ENCODE measurements around the gene KCNAB1.

KCNAB1 gene

DNA sequence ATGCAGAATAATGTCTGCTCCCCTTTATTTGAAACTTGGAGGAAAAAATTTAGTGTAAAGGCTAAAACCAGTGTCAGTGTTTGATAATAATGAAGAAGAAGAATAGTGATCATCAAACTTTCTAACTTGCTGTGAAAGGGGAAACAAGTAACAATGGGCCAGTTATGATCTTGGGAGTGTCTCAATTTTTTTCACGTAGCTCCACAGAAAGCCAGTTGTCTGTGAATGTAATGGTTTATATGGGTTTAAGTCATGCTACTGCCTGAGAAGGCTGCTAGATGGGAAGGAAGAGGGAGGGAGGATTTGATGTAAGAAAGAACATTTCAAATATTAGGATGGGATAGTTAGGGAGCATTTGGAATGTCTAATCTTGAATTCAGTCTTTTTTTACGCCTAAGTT lies 455.7 kb downstream of the KCNAB1 start:
- Histone ChIP-seq H2AFZ (ENCODE audit: low read length) (no peak overlapping the region), H3K27ac (ENCODE audit: low read length) (no peak overlapping the region), H4K20me1 (ENCODE audit: insufficient read depth, low read length) (no peaks in the 10 kb centered on the region), H3K4me1 (ENCODE audit: low read length) (no peaks in the 10 kb centered on the region), H3K9me2 (replicated peaks; ENCODE audit: insufficient read depth, low read length) (no peaks in the 10 kb centered on the region), H3K79me2 (ENCODE audit: low read length) (no peaks in the 10 kb centered on the region), H3F3A (ENCODE audit: insufficient read depth, low read length) (no peaks in the 10 kb centered on the region), H3K36me3 (replicated peaks; ENCODE audit: insufficient read depth, low read length) (no peaks in the 10 kb centered on the region), H3K4me3 (ENCODE audit: low read length) (no peak overlapping the region), H3K4me2 (ENCODE audit: low read depth, low read length) (no peak overlapping the region), H3K27me3 (replicated peaks; ENCODE audit: insufficient read depth, low read length) (no peaks in the 10 kb centered on the region), H3K9ac (ENCODE audit: low read length) (no peak overlapping the region), H3K9me3 (replicated peaks; ENCODE audit: insufficient read depth, low read length) (no peaks in the 10 kb centered on the region)
- DNase-seq, result no peak
- TF ChIP-seq EZH2 (optimal IDR thresholded peaks at IDR 0.05; ENCODE audit: low read depth, low read length) (no peak), EZH2phosphoT487 (IDR thresholded peaks at IDR 0.05; ENCODE audit: low read length) (no peak)
- TF ChIP-seq, protein P1, sequence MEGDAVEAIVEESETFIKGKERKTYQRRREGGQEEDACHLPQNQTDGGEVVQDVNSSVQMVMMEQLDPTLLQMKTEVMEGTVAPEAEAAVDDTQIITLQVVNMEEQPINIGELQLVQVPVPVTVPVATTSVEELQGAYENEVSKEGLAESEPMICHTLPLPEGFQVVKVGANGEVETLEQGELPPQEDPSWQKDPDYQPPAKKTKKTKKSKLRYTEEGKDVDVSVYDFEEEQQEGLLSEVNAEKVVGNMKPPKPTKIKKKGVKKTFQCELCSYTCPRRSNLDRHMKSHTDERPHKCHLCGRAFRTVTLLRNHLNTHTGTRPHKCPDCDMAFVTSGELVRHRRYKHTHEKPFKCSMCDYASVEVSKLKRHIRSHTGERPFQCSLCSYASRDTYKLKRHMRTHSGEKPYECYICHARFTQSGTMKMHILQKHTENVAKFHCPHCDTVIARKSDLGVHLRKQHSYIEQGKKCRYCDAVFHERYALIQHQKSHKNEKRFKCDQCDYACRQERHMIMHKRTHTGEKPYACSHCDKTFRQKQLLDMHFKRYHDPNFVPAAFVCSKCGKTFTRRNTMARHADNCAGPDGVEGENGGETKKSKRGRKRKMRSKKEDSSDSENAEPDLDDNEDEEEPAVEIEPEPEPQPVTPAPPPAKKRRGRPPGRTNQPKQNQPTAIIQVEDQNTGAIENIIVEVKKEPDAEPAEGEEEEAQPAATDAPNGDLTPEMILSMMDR (IDR thresholded peaks at IDR 0.05; ENCODE audit: low read length), result no peak

DNA sequence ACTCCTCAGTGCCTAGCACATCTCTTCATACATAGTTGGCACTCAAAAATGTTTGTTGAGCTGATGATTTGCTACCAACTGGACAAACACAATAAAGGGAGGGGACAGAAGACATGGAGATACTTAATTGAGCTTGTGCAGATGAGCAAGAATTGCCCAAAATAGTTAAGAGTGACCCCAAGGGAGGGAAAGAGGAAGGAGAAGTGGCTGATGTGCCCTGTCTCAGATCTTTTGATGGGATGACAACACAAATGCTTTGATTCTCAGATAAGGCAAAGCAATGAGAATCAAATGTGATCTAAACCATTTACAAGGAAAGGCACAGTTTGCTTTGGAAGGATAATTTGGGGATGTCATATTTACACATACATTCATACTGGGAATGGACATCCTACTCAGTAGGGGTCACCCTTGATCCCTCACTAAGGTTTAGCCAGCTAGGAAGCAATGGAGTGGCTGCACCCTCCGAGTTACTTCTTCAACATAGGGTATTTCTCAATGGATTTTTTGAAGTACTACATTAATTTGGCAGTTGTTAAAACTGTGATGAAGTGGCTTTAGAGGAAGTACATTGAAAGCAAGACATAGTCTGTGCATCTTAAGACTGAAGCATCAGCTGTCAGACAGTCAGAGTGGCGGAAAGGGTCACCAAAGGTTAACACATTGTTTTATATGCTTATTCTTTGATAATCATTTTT lies 456.4 kb downstream of the KCNAB1 start:
- no peaks in the 10 kb centered on the region for H3K27me3 ChIP-seq (replicated peaks; ENCODE audit: insufficient read depth, low read length)
- no peak for DNase-seq

DNA sequence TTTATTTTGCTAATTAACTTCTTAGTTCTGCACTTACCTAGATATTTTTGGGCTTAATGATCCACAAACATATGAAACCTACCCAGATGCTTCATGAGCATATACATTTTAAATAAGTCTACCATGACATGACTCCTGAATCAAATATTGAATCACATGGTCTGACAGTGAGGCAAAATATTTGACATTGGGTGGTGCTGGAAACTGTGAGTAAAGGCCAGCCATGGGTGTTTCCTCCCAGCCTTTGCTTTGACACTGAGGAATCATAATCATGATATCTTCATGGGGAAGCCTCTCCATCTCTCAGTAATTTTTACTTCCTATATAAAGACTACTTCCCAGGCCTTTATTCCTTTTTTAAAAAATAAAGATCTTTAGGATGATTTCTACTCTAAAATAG lies 457.4 kb downstream of the KCNAB1 start:
- Histone ChIP-seq H3K9ac (ENCODE audit: low read length) (no peak overlapping the region), H3K4me3 (ENCODE audit: low read length) (no peak overlapping the region), H3K9me3 (replicated peaks; ENCODE audit: insufficient read depth, low read length) (no peaks in the 10 kb centered on the region), H3F3A (ENCODE audit: insufficient read depth, low read length) (no peaks in the 10 kb centered on the region), H3K4me1 (ENCODE audit: low read length) (no peaks in the 10 kb centered on the region), H2AFZ (ENCODE audit: low read length) (no peak overlapping the region), H3K27me3 (replicated peaks; ENCODE audit: insufficient read depth, low read length) (no peaks in the 10 kb centered on the region), H3K79me2 (ENCODE audit: low read length) (no peaks in the 10 kb centered on the region), H3K4me2 (ENCODE audit: low read depth, low read length) (no peak overlapping the region), H4K20me1 (ENCODE audit: insufficient read depth, low read length) (no peaks in the 10 kb centered on the region), H3K27ac (ENCODE audit: low read length) (no peak overlapping the region), H3K36me3 (replicated peaks; ENCODE audit: insufficient read depth, low read length) (no peaks in the 10 kb centered on the region), H3K9me2 (replicated peaks; ENCODE audit: insufficient read depth, low read length) (no peaks in the 10 kb centered on the region)
- no peak for DNase-seq
- TF ChIP-seq, protein P1 (IDR thresholded peaks at IDR 0.05; ENCODE audit: low read length), result no peak
- no peak for TF ChIP-seq EZH2 (optimal IDR thresholded peaks at IDR 0.05; ENCODE audit: low read depth, low read length)
- TF ChIP-seq EZH2phosphoT487 (IDR thresholded peaks at IDR 0.05; ENCODE audit: low read length), result no peak

More for the DNA sequence above, 456.4 kb downstream of the KCNAB1 start:
- no peaks in the 10 kb centered on the region for H3K9me2 ChIP-seq (replicated peaks; ENCODE audit: insufficient read depth, low read length)
- no peaks in the 10 kb centered on the region for H3K79me2 ChIP-seq (ENCODE audit: low read length)
- no peak overlapping the region for H3K27ac ChIP-seq (ENCODE audit: low read length)
- no peaks in the 10 kb centered on the region for H3K4me1 ChIP-seq (ENCODE audit: low read length)
- H3K36me3 ChIP-seq (replicated peaks; ENCODE audit: insufficient read depth, low read length), result no peaks in the 10 kb centered on the region
- no peak overlapping the region for H2AFZ ChIP-seq (ENCODE audit: low read length)
- H4K20me1 ChIP-seq (ENCODE audit: insufficient read depth, low read length), result no peaks in the 10 kb centered on the region
- no peak overlapping the region for H3K9ac ChIP-seq (ENCODE audit: low read length)
- no peaks in the 10 kb centered on the region for H3F3A ChIP-seq (ENCODE audit: insufficient read depth, low read length)
- no peak overlapping the region for H3K4me2 ChIP-seq (ENCODE audit: low read depth, low read length)
- TF ChIP-seq EZH2phosphoT487 (IDR thresholded peaks at IDR 0.05; ENCODE audit: low read length) (no peak), EZH2 (optimal IDR thresholded peaks at IDR 0.05; ENCODE audit: low read depth, low read length) (no peak)
- TF ChIP-seq, protein P1 (IDR thresholded peaks at IDR 0.05; ENCODE audit: low read length), result no peak
- H3K4me3 ChIP-seq (ENCODE audit: low read length), result no peak overlapping the region
- H3K9me3 ChIP-seq (replicated peaks; ENCODE audit: insufficient read depth, low read length), result no peaks in the 10 kb centered on the region
